Lung (tissue), 12 donors: ENCODE data around the gene FKBP5. TPM values are rescaled to one million over a fixed set of nuclear protein-coding genes. Genes with fewer than 3 reads are reported as not detected.

Experiments
- ATAC-seq: fragments of 200-7000 bp; cut with Tn5 transposase; one replicate; pipeline ENCODE4 v1.9.1; 2020; ENCODE audit warnings: moderate number of reproducible peaks; ENCODE audit not compliant: insufficient read depth, low FRiP score
- DNase-seq, 3 donors: peaks; one replicate each; pipeline ENCODE4 v3.0.0-alpha.2; 2013 to 2017
- H3K27ac ChIP-seq, 2 donors: one replicate each; pipeline ENCODE4 v1.5.1; 2013; ENCODE audit warnings: mild to moderate bottlenecking in 2 of 2, moderate library complexity in 2 of 2, control low read depth in 1 of 2, inconsistent platforms in 1 of 2, low read depth in 1 of 2, low read length in 1 of 2
- H3K27me3 ChIP-seq, 3 donors: one replicate each; pipeline ENCODE4 v1.5.1; 2013; ENCODE audit warnings: low read length in 2 of 3; ENCODE audit not compliant: control insufficient read depth in 3 of 3, insufficient read depth in 3 of 3
- H3K36me3 ChIP-seq, 4 donors: one replicate each; pipeline ENCODE4 v1.5.1; 2013; ENCODE audit warnings: low read length in 4 of 4, mild to moderate bottlenecking in 1 of 4, moderate library complexity in 1 of 4; ENCODE audit not compliant: control insufficient read depth in 4 of 4, insufficient read depth in 4 of 4
- H3K4me1 ChIP-seq, 5 donors: one replicate each; pipeline ENCODE4 v1.5.1; 2013; ENCODE audit warnings: low read length in 5 of 5, mild to moderate bottlenecking in 2 of 5, moderate library complexity in 1 of 5; ENCODE audit not compliant: control insufficient read depth in 5 of 5, insufficient read depth in 5 of 5
- H3K4me3 ChIP-seq: one replicate; pipeline ENCODE4 v1.5.1; 2013; ENCODE audit warnings: mild to moderate bottlenecking, control low read depth, moderate library complexity
- H3K9ac ChIP-seq, 2 donors: one replicate each; pipeline ENCODE4 v1.5.1; 2013; ENCODE audit warnings: low read length in 2 of 2, control low read depth in 1 of 2; ENCODE audit not compliant: insufficient read depth in 1 of 2
- H3K9me3 ChIP-seq, 4 donors: one replicate each; pipeline ENCODE4 v1.5.1; 2013; ENCODE audit warnings: low read length in 3 of 4, mild to moderate bottlenecking in 1 of 4, moderate library complexity in 1 of 4; ENCODE audit not compliant: control insufficient read depth in 4 of 4, insufficient read depth in 3 of 4
- WGBS, 2 donors: extraction: QIAGEN DNeasy Blood & Tissue Kit; methylation state at CpG; one replicate each; pipeline ENCODE4 v1.1.7; 2013; 5-methylcytosine and 5-hydroxymethylcytosine counted together
- polyA plus RNA-seq, 2 donors: library from polyadenylated mRNA; stranded (reverse); fragments of 200-250 nt; gene quantifications; one replicate each; pipeline ENCODE4 v1.2.1, GENCODE V29; 2013
- total RNA-seq, 2 donors: library from RNA; depleted of rRNA in 1 of 2; stranded (reverse); fragments of >200 nt in 1 of 2; gene quantifications; one replicate each; pipeline ENCODE4 v1.2.1, GENCODE V29; 2014 to 2021
- TF ChIP-seq, protein P1 (sequence below): IDR thresholded peaks from 2 replicates; pipeline ENCODE4 v1.5.1; 2012; ENCODE audit warnings: mild to moderate bottlenecking; ENCODE audit errors: control extremely low read depth, extremely low read depth
- donor health status: control.
- donor health status: control.
- donor health status: Bipolar disorder and iron deficiency.
- donor health status: healthy.
- donor health status: DM: yes; HTN: yes; CAD: no.

FKBP5 gene
- total and polyA plus RNA-seq, 4 donors = 25.9 to 245 (median 106) TPM

DNA sequence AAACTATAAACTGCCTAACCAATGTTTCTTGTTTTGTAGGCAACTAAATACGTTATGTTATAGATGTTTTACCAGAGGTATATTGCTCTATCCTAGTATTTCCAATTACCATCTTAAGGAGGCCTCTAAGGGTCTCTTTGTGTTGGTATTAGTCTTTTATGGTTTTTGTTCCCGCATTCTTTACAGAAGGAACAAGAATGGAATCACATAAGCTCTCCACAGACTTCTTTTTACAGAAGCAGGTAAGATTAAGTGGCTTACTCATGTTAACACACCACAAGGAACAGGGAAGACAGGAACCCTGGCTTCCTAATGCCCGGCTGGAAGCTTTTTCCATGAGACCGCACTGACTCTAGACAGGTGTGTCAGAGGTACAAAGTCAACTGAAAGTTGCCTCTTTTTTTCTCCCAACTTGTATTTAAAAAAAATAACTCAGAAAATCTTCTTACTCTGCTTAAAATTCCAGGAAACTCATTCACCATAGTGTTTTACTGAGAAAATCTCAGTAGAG, 55.1 kb downstream of the FKBP5 start:
- H3K9ac ChIP-seq = no peak overlapping the region
- no peaks in the 10 kb centered on the region for H3K27me3 ChIP-seq

DNA sequence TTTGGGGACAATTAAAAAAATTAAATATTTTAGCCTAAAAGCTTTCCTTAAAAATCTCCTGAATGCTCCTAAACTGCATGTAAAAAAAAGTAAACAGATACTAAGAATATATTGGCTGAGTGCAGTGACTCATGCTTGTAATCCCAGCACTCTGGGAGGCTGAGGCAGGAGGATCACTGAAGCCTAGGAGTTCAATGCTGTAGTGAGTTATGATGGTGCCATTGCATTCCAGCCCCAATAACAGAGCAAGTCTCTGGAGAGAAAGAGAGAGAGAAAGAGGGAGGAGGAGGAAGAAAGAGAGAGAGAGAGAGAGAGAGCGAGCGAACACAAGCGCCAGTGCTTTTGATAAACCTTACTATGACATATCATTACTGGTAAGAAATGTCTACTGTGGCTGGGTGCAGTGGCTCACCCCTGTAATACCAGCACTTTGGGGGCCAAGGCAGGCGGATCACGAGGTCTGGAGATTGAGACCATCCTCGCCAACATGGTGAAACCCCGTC, 58.8 kb downstream of the FKBP5 start:
- no peak for DNase-seq
- Histone ChIP-seq H3K27me3 (no peaks in the 10 kb centered on the region), H3K4me1 (peaks cover 0 to 4% (median 0%) of the 10 kb centered on the region in 5 donors), H3K27ac (no peak overlapping the region), H3K9me3 (no peaks in the 10 kb centered on the region), H3K4me3 (no peak overlapping the region), H3K36me3 (peaks cover 0 to 31% (median 8%) of the 10 kb centered on the region in 4 donors), H3K9ac (no peak overlapping the region)
- 99% methylated on average over 7 of the region's 7 CpGs for WGBS, 2 donors
- ATAC-seq = no peak
- TF ChIP-seq, protein P1, sequence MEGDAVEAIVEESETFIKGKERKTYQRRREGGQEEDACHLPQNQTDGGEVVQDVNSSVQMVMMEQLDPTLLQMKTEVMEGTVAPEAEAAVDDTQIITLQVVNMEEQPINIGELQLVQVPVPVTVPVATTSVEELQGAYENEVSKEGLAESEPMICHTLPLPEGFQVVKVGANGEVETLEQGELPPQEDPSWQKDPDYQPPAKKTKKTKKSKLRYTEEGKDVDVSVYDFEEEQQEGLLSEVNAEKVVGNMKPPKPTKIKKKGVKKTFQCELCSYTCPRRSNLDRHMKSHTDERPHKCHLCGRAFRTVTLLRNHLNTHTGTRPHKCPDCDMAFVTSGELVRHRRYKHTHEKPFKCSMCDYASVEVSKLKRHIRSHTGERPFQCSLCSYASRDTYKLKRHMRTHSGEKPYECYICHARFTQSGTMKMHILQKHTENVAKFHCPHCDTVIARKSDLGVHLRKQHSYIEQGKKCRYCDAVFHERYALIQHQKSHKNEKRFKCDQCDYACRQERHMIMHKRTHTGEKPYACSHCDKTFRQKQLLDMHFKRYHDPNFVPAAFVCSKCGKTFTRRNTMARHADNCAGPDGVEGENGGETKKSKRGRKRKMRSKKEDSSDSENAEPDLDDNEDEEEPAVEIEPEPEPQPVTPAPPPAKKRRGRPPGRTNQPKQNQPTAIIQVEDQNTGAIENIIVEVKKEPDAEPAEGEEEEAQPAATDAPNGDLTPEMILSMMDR = no peak

More for the DNA sequence above, 55.1 kb downstream of the FKBP5 start:
- 94 to 97% methylated on average over 4 of the region's 4 CpGs for WGBS, 2 donors
- Histone ChIP-seq H3K27ac (no peak overlapping the region), H3K4me1 (peaks cover 0 to 4% (median 0%) of the 10 kb centered on the region in 5 donors), H3K4me3 (no peak overlapping the region), H3K9me3 (no peaks in the 10 kb centered on the region), H3K36me3 (peaks cover 0 to 33% (median 10%) of the 10 kb centered on the region in 4 donors)
- no peak for ATAC-seq
- DNase-seq = no peak
- TF ChIP-seq, protein P1 = no peak

DNA sequence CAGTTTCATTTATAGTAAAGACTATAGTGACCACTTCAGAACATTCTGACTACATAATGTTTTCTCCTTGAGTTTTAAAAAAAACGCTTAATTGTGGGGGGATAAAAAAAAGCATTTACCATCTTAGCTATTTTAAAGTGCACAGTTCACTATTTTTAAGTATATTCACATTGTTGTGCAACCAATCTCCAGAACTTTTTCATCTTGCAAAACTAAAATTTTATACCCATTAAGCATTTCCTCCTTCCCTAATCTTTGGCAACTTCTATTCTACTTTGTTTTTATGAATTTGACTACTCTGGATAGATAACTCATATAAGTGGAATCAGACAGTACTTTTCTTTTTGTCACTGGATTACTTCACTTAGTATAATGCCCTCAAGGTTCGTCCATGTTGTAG, 62.3 kb downstream of the FKBP5 start:
- DNase-seq (no peak), ATAC-seq (no peak)
- peaks cover 0 to 26% (median 7%) of the 10 kb centered on the region in 4 donors for H3K36me3 ChIP-seq
- H3K27ac ChIP-seq = no peak overlapping the region
- H3K27me3 ChIP-seq = no peaks in the 10 kb centered on the region
- 75 to 84% methylated on average over 2 of the region's 2 CpGs for WGBS, 2 donors
- no peak overlapping the region for H3K9ac ChIP-seq
- peaks cover 0 to 3% (median 0%) of the 10 kb centered on the region in 5 donors for H3K4me1 ChIP-seq
- H3K4me3 ChIP-seq = no peak overlapping the region
- TF ChIP-seq, protein P1 = no peak
- no peaks in the 10 kb centered on the region for H3K9me3 ChIP-seq
